HEK293 (cell line): ENCODE data around the gene PHPT1.

Experiments
- CTCF ChIA-PET: fragments of 350-600 bp; formaldehyde crosslinking; extraction: SDS; loops from one replicate; lab custom pipeline; 2021; ENCODE audit warnings: antibody characterized with exemption; lab: Yijun Ruan, JAX
- POLR2A ChIA-PET: fragments of 300-600 bp; formaldehyde crosslinking; extraction: SDS; loops from one replicate; lab custom pipeline; 2020; ENCODE audit warnings: antibody characterized with exemption, inconsistent platforms; lab: Yijun Ruan, JAX
- H3K27ac ChIP-seq: fragments of 200-500 bp; sonication (Bioruptor generic); 2 replicates; pipeline ENCODE4 v1.5.1; 2014; ENCODE audit warnings: low read depth, low read length, control low read depth, inconsistent platforms; ENCODE audit errors: extremely low read depth
- H3K36me3 ChIP-seq, 2 experiments: fragments of 200-500 bp in 1 of 2; sonication (Bioruptor generic) in 1 of 2; 1 replicate in 1 of 2; 2 replicates in 1 of 2; pipeline ENCODE4 v1.5.1; 2014 to 2017; ENCODE audit warnings: inconsistent platforms in 2 of 2, low read length in 2 of 2; ENCODE audit not compliant: control insufficient read depth in 2 of 2, insufficient read depth in 1 of 2
- H3K4me1 ChIP-seq: fragments of 200-500 bp; sonication (Bioruptor generic); 2 replicates; pipeline ENCODE4 v1.5.1; 2014; ENCODE audit warnings: mild to moderate bottlenecking, low read length, inconsistent platforms; ENCODE audit not compliant: control insufficient read depth, insufficient read depth
- H3K4me3 ChIP-seq: 2 replicates; pipeline ENCODE4 v1.5.1; 2011; ENCODE audit warnings: low read depth, mild to moderate bottlenecking, control low read depth, low read length, moderate library complexity
- H3K9me3 ChIP-seq: fragments of 200-500 bp; sonication (Bioruptor generic); 2 replicates; pipeline ENCODE4 v1.5.1; 2014; ENCODE audit warnings: low read depth, low read length, inconsistent platforms; ENCODE audit not compliant: control insufficient read depth, insufficient read depth
- GLIS1 ChIP-seq: fragments of 450-650 bp; formaldehyde crosslinking; IDR thresholded peaks from 2 replicates; pipeline ENCODE4 v1.5.1; 2016; ENCODE audit warnings: missing biosample characterization, missing genetic modification characterization
- GLIS2 ChIP-seq: fragments of 450-650 bp; formaldehyde crosslinking; IDR thresholded peaks from 2 replicates; pipeline ENCODE4 v1.5.1; 2016; ENCODE audit warnings: missing biosample characterization, missing genetic modification characterization
- KLF10 ChIP-seq: fragments of 450-650 bp; IDR thresholded peaks from 2 replicates; pipeline ENCODE4 v1.5.1; 2018; ENCODE audit warnings: missing biosample characterization, mild to moderate bottlenecking, missing genetic modification characterization
- KLF9 ChIP-seq: fragments of 450-650 bp; formaldehyde crosslinking; IDR thresholded peaks from 2 replicates; pipeline ENCODE4 v1.5.1; 2016; ENCODE audit warnings: missing biosample characterization, missing genetic modification characterization, low read depth
- MYNN ChIP-seq: fragments of 450-650 bp; formaldehyde crosslinking; IDR thresholded peaks from 2 replicates; pipeline ENCODE4 v1.5.1; 2016; ENCODE audit warnings: missing biosample characterization, missing genetic modification characterization, borderline replicate concordance
- SALL2 ChIP-seq: fragments of 450-650 bp; formaldehyde crosslinking; IDR thresholded peaks from 2 replicates; pipeline ENCODE4 v1.5.0; 2017; ENCODE audit warnings: missing biosample characterization, mild to moderate bottlenecking, missing genetic modification characterization, borderline replicate concordance
- SCRT1 ChIP-seq: fragments of 450-650 bp; formaldehyde crosslinking; IDR thresholded peaks from 2 replicates; pipeline ENCODE4 v1.5.1; 2016; ENCODE audit warnings: missing biosample characterization, missing genetic modification characterization, borderline replicate concordance
- SP2 ChIP-seq: fragments of 450-650 bp; formaldehyde crosslinking; IDR thresholded peaks from 2 replicates; pipeline ENCODE4 v1.5.1; 2016; ENCODE audit warnings: missing biosample characterization, missing genetic modification characterization
- ZBTB17 ChIP-seq: fragments of 450-650 bp; formaldehyde crosslinking; IDR thresholded peaks from 2 replicates; pipeline ENCODE4 v1.5.1; 2016; ENCODE audit warnings: missing biosample characterization, missing genetic modification characterization
- ZBTB7A ChIP-seq: fragments of 450-650 bp; formaldehyde crosslinking; IDR thresholded peaks from 2 replicates; pipeline ENCODE4 v1.5.1; 2016; ENCODE audit warnings: low read depth, missing biosample characterization, missing genetic modification characterization
- ZFHX2 ChIP-seq: fragments of 450-650 bp; formaldehyde crosslinking; conservative IDR thresholded peaks from 2 replicates; pipeline ENCODE4 v1.5.1; 2016; ENCODE audit warnings: missing biosample characterization, missing genetic modification characterization
- ZNF214 ChIP-seq: fragments of 450-650 bp; formaldehyde crosslinking; IDR thresholded peaks from 2 replicates; pipeline ENCODE4 v1.5.1; 2017; ENCODE audit warnings: missing biosample characterization, mild to moderate bottlenecking, missing genetic modification characterization, borderline replicate concordance
- ZNF266 ChIP-seq: fragments of 450-650 bp; formaldehyde crosslinking; IDR thresholded peaks from 2 replicates; pipeline ENCODE4 v1.5.1; 2016; ENCODE audit warnings: missing biosample characterization, missing genetic modification characterization, low read depth
- ZNF510 ChIP-seq: fragments of 450-650 bp; formaldehyde crosslinking; IDR thresholded peaks from 2 replicates; pipeline ENCODE4 v1.5.1; 2018; ENCODE audit warnings: mild to moderate bottlenecking, missing genetic modification characterization, missing biosample characterization; ENCODE audit not compliant: insufficient replicate concordance
- ZNF530 ChIP-seq: fragments of 450-650 bp; formaldehyde crosslinking; IDR thresholded peaks from 2 replicates; pipeline ENCODE4 v1.5.1; 2016; ENCODE audit warnings: low read depth, missing biosample characterization, missing genetic modification characterization
- ZNF585B ChIP-seq: fragments of 450-650 bp; formaldehyde crosslinking; IDR thresholded peaks from 2 replicates; pipeline ENCODE4 v1.5.1; 2016; ENCODE audit warnings: missing biosample characterization, missing genetic modification characterization
- ZNF629 ChIP-seq: fragments of 450-650 bp; formaldehyde crosslinking; IDR thresholded peaks from 2 replicates; pipeline ENCODE4 v1.5.1; 2017; ENCODE audit warnings: missing biosample characterization, missing genetic modification characterization
- ZNF830 ChIP-seq: fragments of 450-650 bp; IDR thresholded peaks from 2 replicates; pipeline ENCODE4 v1.5.0; 2018; ENCODE audit warnings: missing biosample characterization, missing genetic modification characterization, low read depth, mild to moderate bottlenecking, moderate library complexity
- ZSCAN30 ChIP-seq: fragments of 450-650 bp; IDR thresholded peaks from 2 replicates; pipeline ENCODE4 v1.5.1; 2018; ENCODE audit warnings: missing biosample characterization, mild to moderate bottlenecking, missing genetic modification characterization, moderate library complexity
- TF ChIP-seq, protein P1 (sequence below): fragments of 450-650 bp; formaldehyde crosslinking; IDR thresholded peaks from 2 replicates; pipeline ENCODE4 v1.5.1; 2016; ENCODE audit warnings: missing biosample characterization, missing genetic modification characterization
- TF ChIP-seq, protein P2 (sequence below): fragments of 450-650 bp; IDR thresholded peaks from 2 replicates; pipeline ENCODE4 v1.5.1; 2018; ENCODE audit warnings: missing biosample characterization, missing genetic modification characterization
- TF ChIP-seq, protein P3 (sequence below): fragments of 450-650 bp; formaldehyde crosslinking; IDR thresholded peaks from 2 replicates; pipeline ENCODE4 v1.5.1; 2016; ENCODE audit warnings: missing biosample characterization, missing genetic modification characterization

PHPT1 gene

DNA sequence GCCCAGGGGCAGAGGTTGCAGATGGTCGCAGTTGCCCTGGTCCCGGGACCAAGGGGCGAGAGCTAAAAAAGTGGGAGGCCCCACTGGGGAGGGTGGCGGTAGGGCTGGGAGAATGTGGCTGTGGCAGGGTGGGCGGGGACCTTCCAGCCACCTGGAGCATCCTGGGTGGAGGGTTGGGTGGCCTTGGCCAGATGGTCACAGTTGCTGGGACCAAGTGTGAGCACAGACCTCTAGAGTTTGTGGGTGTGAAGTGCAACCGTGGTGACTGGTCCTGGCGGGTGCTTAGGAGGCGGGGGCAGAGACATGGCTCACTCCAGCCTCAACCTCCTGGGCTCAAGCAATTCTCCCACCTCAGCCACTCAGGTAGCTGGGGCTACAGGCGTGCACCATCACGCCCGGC lies 31.4 kb downstream of the PHPT1 start:
- no peak overlapping the region for H3K27ac ChIP-seq
- no peaks in the 10 kb centered on the region for H3K4me1 ChIP-seq
- TF ChIP-seq, protein P1, sequence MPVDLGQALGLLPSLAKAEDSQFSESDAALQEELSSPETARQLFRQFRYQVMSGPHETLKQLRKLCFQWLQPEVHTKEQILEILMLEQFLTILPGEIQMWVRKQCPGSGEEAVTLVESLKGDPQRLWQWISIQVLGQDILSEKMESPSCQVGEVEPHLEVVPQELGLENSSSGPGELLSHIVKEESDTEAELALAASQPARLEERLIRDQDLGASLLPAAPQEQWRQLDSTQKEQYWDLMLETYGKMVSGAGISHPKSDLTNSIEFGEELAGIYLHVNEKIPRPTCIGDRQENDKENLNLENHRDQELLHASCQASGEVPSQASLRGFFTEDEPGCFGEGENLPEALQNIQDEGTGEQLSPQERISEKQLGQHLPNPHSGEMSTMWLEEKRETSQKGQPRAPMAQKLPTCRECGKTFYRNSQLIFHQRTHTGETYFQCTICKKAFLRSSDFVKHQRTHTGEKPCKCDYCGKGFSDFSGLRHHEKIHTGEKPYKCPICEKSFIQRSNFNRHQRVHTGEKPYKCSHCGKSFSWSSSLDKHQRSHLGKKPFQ (tag by site-specific recombination), result peak; percentile 58; the same call in 1 of the 2 replicates
- TF ChIP-seq, protein P2, sequence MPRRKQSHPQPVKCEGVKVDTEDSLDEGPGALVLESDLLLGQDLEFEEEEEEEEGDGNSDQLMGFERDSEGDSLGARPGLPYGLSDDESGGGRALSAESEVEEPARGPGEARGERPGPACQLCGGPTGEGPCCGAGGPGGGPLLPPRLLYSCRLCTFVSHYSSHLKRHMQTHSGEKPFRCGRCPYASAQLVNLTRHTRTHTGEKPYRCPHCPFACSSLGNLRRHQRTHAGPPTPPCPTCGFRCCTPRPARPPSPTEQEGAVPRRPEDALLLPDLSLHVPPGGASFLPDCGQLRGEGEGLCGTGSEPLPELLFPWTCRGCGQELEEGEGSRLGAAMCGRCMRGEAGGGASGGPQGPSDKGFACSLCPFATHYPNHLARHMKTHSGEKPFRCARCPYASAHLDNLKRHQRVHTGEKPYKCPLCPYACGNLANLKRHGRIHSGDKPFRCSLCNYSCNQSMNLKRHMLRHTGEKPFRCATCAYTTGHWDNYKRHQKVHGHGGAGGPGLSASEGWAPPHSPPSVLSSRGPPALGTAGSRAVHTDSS (tag by site-specific recombination), result no peak
- TF ChIP-seq SP2 (tag by site-specific recombination) (peak; percentile 15; the same call in 1 of the 2 replicates), SALL2 (tag by site-specific recombination) (no peak)
- TF ChIP-seq, protein P3, sequence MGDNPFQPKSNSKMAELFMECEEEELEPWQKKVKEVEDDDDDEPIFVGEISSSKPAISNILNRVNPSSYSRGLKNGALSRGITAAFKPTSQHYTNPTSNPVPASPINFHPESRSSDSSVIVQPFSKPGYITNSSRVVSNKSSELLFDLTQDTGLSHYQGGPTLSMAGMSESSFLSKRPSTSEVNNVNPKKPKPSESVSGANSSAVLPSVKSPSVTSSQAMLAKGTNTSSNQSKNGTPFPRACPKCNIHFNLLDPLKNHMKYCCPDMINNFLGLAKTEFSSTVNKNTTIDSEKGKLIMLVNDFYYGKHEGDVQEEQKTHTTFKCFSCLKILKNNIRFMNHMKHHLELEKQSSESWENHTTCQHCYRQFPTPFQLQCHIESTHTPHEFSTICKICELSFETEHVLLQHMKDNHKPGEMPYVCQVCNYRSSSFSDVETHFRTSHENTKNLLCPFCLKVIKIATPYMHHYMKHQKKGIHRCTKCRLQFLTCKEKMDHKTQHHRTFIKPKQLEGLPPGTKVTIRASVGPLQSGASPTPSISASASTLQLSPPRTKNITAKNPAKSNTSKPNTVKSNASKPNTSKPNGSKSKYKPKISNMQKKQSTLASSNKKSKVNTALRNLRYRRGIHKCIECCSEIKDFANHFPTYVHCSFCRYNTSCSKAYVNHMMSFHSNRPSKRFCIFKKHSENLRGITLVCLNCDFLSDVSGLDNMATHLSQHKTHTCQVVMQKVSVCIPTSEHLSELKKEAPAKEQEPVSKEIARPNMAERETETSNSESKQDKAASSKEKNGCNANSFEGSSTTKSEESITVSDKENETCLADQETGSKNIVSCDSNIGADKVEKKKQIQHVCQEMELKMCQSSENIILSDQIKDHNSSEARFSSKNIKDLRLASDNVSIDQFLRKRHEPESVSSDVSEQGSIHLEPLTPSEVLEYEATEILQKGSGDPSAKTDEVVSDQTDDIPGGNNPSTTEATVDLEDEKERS, result no peak
- no peak overlapping the region for H3K4me3 ChIP-seq
- POLR2A ChIA-PET, result interaction anchor here (0.6 to 1.6 kb wide), 4 partner anchors 15 to 44 kb away, joined by 3 to 4 read pairs (median 3); partner anchors contain the start of gene EDF1
- no peaks in the 10 kb centered on the region for H3K36me3 ChIP-seq
- CTCF ChIA-PET, result interaction anchor here (0.5 to 0.7 kb wide), 2 partner anchors 10 to 14 kb away, joined by 3 to 4 read pairs; no protein-coding TSS in a partner anchor
- H3K9me3 ChIP-seq, result no peaks in the 10 kb centered on the region

DNA sequence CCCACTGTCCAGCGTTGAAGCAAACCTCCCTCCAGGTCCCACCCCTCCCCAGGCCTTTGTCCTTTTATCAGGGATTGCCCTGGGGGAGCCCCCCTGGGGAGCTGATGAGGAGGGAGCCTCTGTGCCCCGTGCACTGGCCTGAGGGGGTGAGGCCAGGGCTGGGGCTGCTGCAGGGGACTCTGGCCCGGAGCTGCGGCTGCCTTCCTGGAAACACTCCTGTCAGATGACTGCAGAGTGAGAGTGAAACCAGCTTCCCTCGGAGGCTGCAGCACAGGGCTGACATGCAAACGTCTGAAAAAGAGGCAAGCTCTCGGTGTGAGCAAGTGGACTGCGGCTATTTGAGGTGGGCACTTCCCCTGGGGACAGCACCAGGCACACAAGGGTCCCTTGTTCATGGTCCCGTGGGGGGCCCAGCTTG lies 32.5 kb downstream of the PHPT1 start:
- Histone ChIP-seq H3K4me3 (no peak overlapping the region), H3K9me3 (no peaks in the 10 kb centered on the region), H3K27ac (no peak overlapping the region), H3K4me1 (no peaks in the 10 kb centered on the region)
- POLR2A ChIA-PET, result interaction anchor here (0.8 to 1.6 kb wide), 6 partner anchors 12 to 35 kb away, joined by 3 to 4 read pairs (median 3); partner anchors contain the start of gene EDF1
- TF ChIP-seq ZNF510 (tag by site-specific recombination) (no peak), ZNF530 (no peak), ZSCAN30 (no peak), GLIS1 (peak; percentile 82), ZBTB7A (no peak), GLIS2 (peak; percentile 32; the same call in 1 of the 2 replicates), ZNF629 (no peak)
- TF ChIP-seq, all 188 proteins: peak for 2
- CTCF ChIA-PET, result interaction anchor here (0.6 to 1.0 kb wide), 4 partner anchors 13 to 481 kb away, joined by 3 to 5 read pairs (median 3); partner anchors contain the start of gene AJM1
- H3K36me3 ChIP-seq, result no peaks in the 10 kb centered on the region

DNA sequence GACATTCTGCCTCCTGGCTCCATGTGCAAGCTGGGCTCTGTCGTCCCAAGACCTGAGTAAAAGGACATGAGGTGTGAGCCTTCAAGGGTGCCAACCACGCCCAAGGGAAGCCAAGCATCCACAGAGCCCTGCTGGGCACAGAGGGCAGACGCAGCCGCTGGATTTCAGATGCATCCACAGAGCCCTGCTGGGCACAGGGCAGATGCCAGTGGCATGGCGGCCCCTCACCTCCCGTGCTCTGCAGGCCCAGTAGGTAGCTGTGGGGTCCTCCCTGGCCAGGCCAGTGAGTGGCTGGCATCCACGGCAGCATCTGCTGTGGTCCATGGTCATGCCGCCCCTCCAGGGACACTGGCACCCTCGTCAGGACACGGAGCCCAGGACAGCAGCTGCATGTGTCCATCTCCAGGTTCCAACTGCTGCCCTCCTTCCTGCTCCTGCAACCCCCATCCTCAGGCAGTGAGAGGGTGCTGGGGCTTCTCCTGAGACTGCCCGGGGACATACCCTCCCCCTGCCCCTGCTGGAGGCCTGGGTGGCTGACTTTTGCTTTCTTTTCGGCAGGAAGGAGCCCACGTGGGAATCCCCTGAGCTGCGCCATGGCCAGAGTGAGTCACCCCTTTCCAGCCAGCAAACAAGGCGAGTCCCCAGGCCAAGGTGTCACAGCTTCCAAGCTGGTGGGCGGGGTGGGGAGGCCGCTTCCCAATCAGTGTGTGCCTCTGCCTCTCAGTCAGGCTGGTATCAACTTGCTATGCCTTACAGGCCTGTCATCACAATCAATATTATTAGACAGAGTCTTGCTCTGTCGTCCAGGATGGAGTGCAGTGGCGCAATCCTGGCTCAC lies 33.1 kb downstream of the PHPT1 start:
- no peaks in the 10 kb centered on the region for H3K9me3 ChIP-seq
- H3K4me1 ChIP-seq, result no peaks in the 10 kb centered on the region
- POLR2A ChIA-PET, result interaction anchor here (0.9 to 1.6 kb wide), 4 partner anchors 13 to 34 kb away, joined by 3 to 4 read pairs (median 3); partner anchors contain the start of gene EDF1
- CTCF ChIA-PET, result interaction anchor here (1.0 kb wide), 2 partner anchors 14 to 40 kb away, joined by 3 to 5 read pairs; partner anchors contain the start of gene AJM1
- no peak overlapping the region for H3K27ac ChIP-seq
- H3K4me3 ChIP-seq, result no peak overlapping the region
- no peaks in the 10 kb centered on the region for H3K36me3 ChIP-seq
- peak; percentile 94 for TF ChIP-seq ZBTB17 (tag by site-specific recombination)
- peak; percentile 21; the same call in 1 of the 2 replicates for TF ChIP-seq KLF9 (tag by site-specific recombination)
- no peak for TF ChIP-seq ZNF266
- TF ChIP-seq ZNF214 (tag by site-specific recombination), result no peak
- no peak for TF ChIP-seq SCRT1 (tag by site-specific recombination)
- no peak for TF ChIP-seq MYNN (tag by site-specific recombination)
- TF ChIP-seq KLF10 (tag by site-specific recombination), result no peak
- TF ChIP-seq ZFHX2 (tag by site-specific recombination), result peak; percentile 72
- TF ChIP-seq SP2 (tag by site-specific recombination), result 0 out of 2 replicates have a peak, but pooled peaks have one; percentile 32
- no peak for TF ChIP-seq ZNF830 (tag by site-specific recombination)
- TF ChIP-seq ZNF585B, result no peak
